ENCODE data around the gene CYP27C1.
"Not testable (repeated sequence)": the region's sequence is repeated elsewhere in the genome, so short reads cannot be mapped to it uniquely, and the experiment has no call there.

Gene CYP27C1

GRCh38 chr2:127220768-127221527 is 849 bp upstream of the CYP27C1 start:
- DNase-seq (ENCODE audit: low read depth): no peak

- no peak for DNase-seq (ENCODE audit: low read depth)
These were observed 678 bp downstream of the CYP27C1 start for GRCh38 chr2:127219171-127220070.

- no peak for DNase-seq (ENCODE audit: low read depth)
These were observed 1.3 kb downstream of the CYP27C1 start for GRCh38 chr2:127218812-127219170.

GRCh38 chr2:127217470-127218325 is 2.4 kb downstream of the CYP27C1 start:
- no peak for DNase-seq (ENCODE audit: low read depth)

GRCh38 chr2:127216593-127216992 is 3.5 kb downstream of the CYP27C1 start:
- no peak for DNase-seq (ENCODE audit: low read depth)

GRCh38 chr2:127216095-127216494 is 4.0 kb downstream of the CYP27C1 start:
- no peak for DNase-seq (ENCODE audit: low read depth)

- not testable (repeated sequence) for DNase-seq (ENCODE audit: low read depth)
These were observed 5.9 kb downstream of the CYP27C1 start for GRCh38 chr2:127214201-127214600.

GRCh38 chr2:127208313-127208712 is 11.8 kb downstream of the CYP27C1 start:
- DNase-seq (ENCODE audit: low read depth): no peak

- DNase-seq (ENCODE audit: low read depth): no peak
These were observed 14.6 kb downstream of the CYP27C1 start for GRCh38 chr2:127205218-127206125.

- no peak for DNase-seq (ENCODE audit: low read depth)
These were observed 18.6 kb downstream of the CYP27C1 start for GRCh38 chr2:127201452-127201851.

- DNase-seq (ENCODE audit: low read depth): no peak
These were observed 19.1 kb downstream of the CYP27C1 start for GRCh38 chr2:127200962-127201361.

GRCh38 chr2:127199223-127199622 is 20.9 kb downstream of the CYP27C1 start:
- DNase-seq (ENCODE audit: low read depth): no peak

- peak; percentile 25 for DNase-seq (ENCODE audit: low read depth)
These were observed 22.4 kb downstream of the CYP27C1 start for GRCh38 chr2:127197475-127198385.

GRCh38 chr2:127196998-127197397 is 23.1 kb downstream of the CYP27C1 start:
- DNase-seq (ENCODE audit: low read depth): no peak

GRCh38 chr2:127196549-127196948 is 23.6 kb downstream of the CYP27C1 start:
- no peak for DNase-seq (ENCODE audit: low read depth)

GRCh38 chr2:127195140-127196074 is 24.7 kb downstream of the CYP27C1 start:
- DNase-seq (ENCODE audit: low read depth): no peak

- DNase-seq (ENCODE audit: low read depth): no peak
These were observed 25.7 kb downstream of the CYP27C1 start for GRCh38 chr2:127194447-127194846.

- DNase-seq (ENCODE audit: low read depth): no peak
These were observed 26.2 kb downstream of the CYP27C1 start for GRCh38 chr2:127193967-127194280.
